GM18951 (cell line): ENCODE measurements around the gene MAGI1.
"Not testable (repeated sequence)": the region's sequence is repeated elsewhere in the genome, so short reads cannot be mapped to it uniquely, and the experiment has no call there.

ENCODE experiments used
- POLR2A ChIP-seq: IDR thresholded peaks from 4 replicates; pipeline ENCODE4 v1.6.1; 2011; ENCODE audit warnings: mild to moderate bottlenecking; ENCODE audit not compliant: insufficient read length, insufficient read depth; ENCODE audit errors: extremely low read depth
- in situ Hi-C: fragments of 300-500 bp; cut with MboI; formaldehyde crosslinking; loops from one replicate; pipeline ENCODE4 v1.12.0; 2022; ENCODE audit warnings: low sequenced_read_pairs, mixed read lengths, inconsistent platforms; ENCODE audit not compliant: unreplicated experiment

The MAGI1 gene

GRCh38 chr3:65864357-65864904 lies 174.3 kb downstream of the MAGI1 start:
- in situ Hi-C loops: no loop called here
- no peak for TF ChIP-seq POLR2A

- in situ Hi-C loops: no loop called here
- TF ChIP-seq POLR2A: no peak
Observed at GRCh38 chr3:65861718-65862117, 177.0 kb downstream of the MAGI1 start.

- in situ Hi-C loops: not testable (repeated sequence)
Observed at GRCh38 chr3:65859612-65860011, 179.1 kb downstream of the MAGI1 start.

DNA sequence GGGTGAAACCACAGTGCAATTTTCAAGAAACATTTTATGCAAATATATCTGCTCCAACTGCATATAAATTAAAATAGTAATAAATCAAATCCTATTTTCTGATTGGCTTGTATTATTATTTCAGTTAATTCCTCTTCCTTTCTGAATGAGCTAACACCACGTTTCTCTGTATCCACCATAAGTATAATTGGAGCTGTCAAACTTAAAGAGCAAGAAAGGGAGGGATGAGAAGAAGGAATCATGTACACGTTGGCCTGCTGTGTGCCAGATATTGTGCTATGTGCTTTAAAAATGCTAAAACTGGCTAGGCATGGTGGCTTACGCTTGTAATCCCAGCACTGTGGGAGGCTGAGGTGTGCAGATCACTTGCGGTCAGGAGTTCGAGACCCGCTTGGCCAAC lies 180.0 kb downstream of the MAGI1 start:
- in situ Hi-C loops: no loop called here
- no peak for TF ChIP-seq POLR2A

- TF ChIP-seq POLR2A: no peak
- in situ Hi-C loops: no loop called here
Observed at GRCh38 chr3:65857327-65857726, 181.4 kb downstream of the MAGI1 start.

GRCh38 chr3:65856907-65857306 lies 181.8 kb downstream of the MAGI1 start:
- in situ Hi-C loops: no loop called here

GRCh38 chr3:65855370-65856100 lies 183.2 kb downstream of the MAGI1 start:
- TF ChIP-seq POLR2A: no peak
- in situ Hi-C loops: no loop called here

More at GRCh38 chr3:65856907-65857306, 181.8 kb downstream of the MAGI1 start:
- TF ChIP-seq POLR2A: no peak

- TF ChIP-seq POLR2A: no peak
- in situ Hi-C loops: no loop called here
Observed at GRCh38 chr3:65854606-65855304, 184.0 kb downstream of the MAGI1 start.

DNA sequence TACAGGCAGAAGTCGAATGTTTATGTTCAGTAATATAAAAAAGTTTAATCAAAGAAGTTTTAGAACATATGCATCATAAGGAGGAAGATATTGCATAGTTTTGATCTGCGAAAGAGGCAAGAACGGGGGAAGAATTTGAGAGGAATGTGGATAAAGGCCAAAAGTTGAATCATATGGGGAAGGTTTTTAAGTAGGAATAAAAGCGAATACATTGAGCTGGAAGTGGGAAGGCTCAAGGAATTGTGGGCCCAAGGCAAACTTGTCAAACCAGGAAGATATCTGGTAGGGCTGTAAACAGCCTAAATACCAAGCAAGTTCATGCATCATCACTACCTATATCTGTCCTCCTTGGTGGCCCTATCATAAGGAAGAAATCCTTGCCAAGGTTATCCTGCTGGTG lies 186.9 kb downstream of the MAGI1 start:
- in situ Hi-C loops: no loop called here
- TF ChIP-seq POLR2A: no peak

GRCh38 chr3:65850261-65850660 lies 188.5 kb downstream of the MAGI1 start:
- in situ Hi-C loops: no loop called here
- TF ChIP-seq POLR2A: no peak

DNA sequence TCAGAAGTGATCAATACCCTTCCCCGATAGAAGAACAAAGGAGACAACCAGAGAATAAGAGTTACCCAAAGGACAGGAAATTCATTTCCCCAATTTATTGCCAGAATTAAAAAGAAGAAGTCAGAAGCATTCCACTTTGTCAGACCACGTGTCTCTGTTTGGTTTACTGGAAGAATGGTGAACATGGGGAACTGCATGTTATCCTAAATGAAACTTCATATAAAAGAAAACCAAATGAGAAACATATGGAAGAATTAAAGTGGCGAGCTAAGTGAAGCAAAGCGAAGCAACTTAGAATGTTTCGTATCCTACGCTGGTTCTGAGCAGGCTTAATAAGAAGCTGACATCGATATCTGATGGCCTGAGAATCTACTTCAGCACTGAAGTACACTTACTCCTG lies 190.7 kb downstream of the MAGI1 start:
- in situ Hi-C loops: no loop called here
- TF ChIP-seq POLR2A: no peak

DNA sequence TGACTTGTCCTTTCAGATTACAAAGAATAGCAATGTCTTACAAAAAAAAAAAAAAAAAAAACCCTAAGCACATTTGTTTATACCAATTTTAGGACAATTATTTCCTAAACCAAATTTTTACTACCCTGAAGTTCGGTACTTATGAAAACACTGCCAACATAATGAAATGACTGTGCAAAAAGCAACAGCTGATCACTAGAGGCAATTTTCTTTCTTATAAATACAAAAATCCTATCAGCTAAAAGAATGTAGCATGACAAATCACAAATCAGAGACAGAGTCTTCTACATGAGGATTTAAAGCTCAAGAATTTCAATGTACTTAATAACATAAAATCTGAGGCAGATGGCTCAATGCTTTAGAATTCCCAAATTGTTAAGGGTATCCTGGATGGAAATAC lies 191.8 kb downstream of the MAGI1 start:
- in situ Hi-C loops: no loop called here

DNA sequence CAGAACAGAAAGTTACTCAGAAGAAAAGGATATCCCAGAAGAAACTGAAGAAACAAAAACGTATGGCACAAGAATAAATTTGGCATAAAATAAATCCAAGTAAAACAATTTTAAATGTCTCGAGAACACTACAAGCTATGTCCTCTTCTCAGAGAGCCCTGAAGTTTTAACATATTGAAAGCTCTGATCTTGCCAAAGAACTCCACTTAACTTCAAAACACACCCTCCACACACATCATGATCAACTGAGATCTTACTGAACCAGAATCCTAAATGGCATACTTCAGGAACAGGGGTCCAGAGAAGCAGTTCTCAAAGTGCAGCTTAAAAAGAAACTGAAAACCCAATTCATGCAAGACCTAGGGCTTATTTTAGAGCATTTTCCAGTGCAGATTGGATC lies 194.3 kb downstream of the MAGI1 start:
- in situ Hi-C loops: no loop called here
- no peak for TF ChIP-seq POLR2A

More for the DNA sequence above, 191.8 kb downstream of the MAGI1 start:
- TF ChIP-seq POLR2A: no peak

- no peak for TF ChIP-seq POLR2A
- in situ Hi-C loops: no loop called here
Observed at GRCh38 chr3:65843732-65844131, 195.0 kb downstream of the MAGI1 start.
